Lower lobe of right lung (tissue), 2 donors: ENCODE data around the gene PLCD3. TPM values are rescaled to one million over a fixed set of nuclear protein-coding genes. Genes with fewer than 3 reads are reported as not detected.

Experiments used
- ATAC-seq, 2 donors: fragments of 200-7000 bp; cut with Tn5 transposase; one replicate each; pipeline ENCODE4 v1.9.1; 2020 to 2022; ENCODE audit warnings: mild to moderate bottlenecking in 2 of 2, moderate library complexity in 2 of 2
- DNase-seq: peaks from one replicate; pipeline ENCODE4 v3.0.0-alpha.2; 2020
- H3K27ac ChIP-seq: fragments of 200-600 bp; one replicate; pipeline ENCODE4 v1.8.0; 2022
- H3K27me3 ChIP-seq: fragments of 200-600 bp; one replicate; pipeline ENCODE4 v1.8.0; 2022; ENCODE audit warnings: low read depth
- H3K36me3 ChIP-seq: fragments of 200-600 bp; one replicate; pipeline ENCODE4 v1.8.0; 2022; ENCODE audit warnings: mild to moderate bottlenecking
- H3K4me1 ChIP-seq: fragments of 200-600 bp; one replicate; pipeline ENCODE4 v1.8.0; 2022
- H3K4me3 ChIP-seq: fragments of 200-600 bp; one replicate; pipeline ENCODE4 v1.8.0; 2022; ENCODE audit warnings: mild to moderate bottlenecking
- H3K9me3 ChIP-seq: fragments of 200-600 bp; one replicate; pipeline ENCODE4 v1.8.0; 2022
- intact Hi-C: fragments of 100-400 bp; cut with DNase I; formaldehyde crosslinking; loops from one replicate; pipeline ENCODE4 v1.11.0; 2022
- total RNA-seq: library from RNA; stranded (reverse); fragmentation: NEBNext Ultra II Directional; extraction: Animal tissue kit (Norgen Biotek cat#: 25700); gene quantifications from one replicate; pipeline ENCODE4 v1.2.1, GENCODE V29; 2021
- TF ChIP-seq, protein P1 (sequence below): fragments of 200-600 bp; IDR thresholded peaks from one replicate; pipeline ENCODE4 v1.8.0; 2022; ENCODE audit warnings: antibody characterized with exemption, mild to moderate bottlenecking
- donor health status: DM: no; HTN: yes; CAD: no; lungs with severe emphysema.

Gene PLCD3
- total RNA-seq, 1 donor from 2014 or later: 38.3 TPM

DNA sequence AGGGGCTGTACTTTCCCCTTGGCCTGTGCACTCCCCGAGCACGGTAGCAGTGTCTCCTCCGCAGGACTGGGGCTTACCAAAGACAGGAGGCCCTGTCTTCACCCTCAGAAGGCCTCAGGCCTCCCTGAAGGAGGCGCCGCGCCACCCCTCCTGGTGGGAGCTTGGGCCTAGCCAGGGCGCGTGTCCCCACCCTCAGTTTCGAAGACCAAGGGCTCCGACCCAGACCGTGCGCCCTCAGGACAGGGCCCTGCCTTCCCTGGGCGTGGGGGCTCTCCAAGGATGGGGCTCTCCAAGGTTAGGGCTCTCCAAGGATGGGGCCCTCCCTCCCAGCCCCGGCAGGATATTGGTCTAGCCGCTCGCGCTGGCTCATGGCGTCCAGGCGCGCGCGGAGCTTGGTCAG, 11.8 kb downstream of the PLCD3 start:
- intact Hi-C loops: no loop called here
- no peak overlapping the region for H3K4me3 ChIP-seq
- H3K27ac ChIP-seq: no peak overlapping the region
- DNase-seq: no peak
- no peaks in the 10 kb centered on the region for H3K9me3 ChIP-seq
- peaks cover 28% of the 10 kb centered on the region for H3K4me1 ChIP-seq
- no peak for ATAC-seq
- TF ChIP-seq, protein P1, sequence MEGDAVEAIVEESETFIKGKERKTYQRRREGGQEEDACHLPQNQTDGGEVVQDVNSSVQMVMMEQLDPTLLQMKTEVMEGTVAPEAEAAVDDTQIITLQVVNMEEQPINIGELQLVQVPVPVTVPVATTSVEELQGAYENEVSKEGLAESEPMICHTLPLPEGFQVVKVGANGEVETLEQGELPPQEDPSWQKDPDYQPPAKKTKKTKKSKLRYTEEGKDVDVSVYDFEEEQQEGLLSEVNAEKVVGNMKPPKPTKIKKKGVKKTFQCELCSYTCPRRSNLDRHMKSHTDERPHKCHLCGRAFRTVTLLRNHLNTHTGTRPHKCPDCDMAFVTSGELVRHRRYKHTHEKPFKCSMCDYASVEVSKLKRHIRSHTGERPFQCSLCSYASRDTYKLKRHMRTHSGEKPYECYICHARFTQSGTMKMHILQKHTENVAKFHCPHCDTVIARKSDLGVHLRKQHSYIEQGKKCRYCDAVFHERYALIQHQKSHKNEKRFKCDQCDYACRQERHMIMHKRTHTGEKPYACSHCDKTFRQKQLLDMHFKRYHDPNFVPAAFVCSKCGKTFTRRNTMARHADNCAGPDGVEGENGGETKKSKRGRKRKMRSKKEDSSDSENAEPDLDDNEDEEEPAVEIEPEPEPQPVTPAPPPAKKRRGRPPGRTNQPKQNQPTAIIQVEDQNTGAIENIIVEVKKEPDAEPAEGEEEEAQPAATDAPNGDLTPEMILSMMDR: no peak
- H3K27me3 ChIP-seq: no peaks in the 10 kb centered on the region
- peaks cover 18% of the 10 kb centered on the region for H3K36me3 ChIP-seq

DNA sequence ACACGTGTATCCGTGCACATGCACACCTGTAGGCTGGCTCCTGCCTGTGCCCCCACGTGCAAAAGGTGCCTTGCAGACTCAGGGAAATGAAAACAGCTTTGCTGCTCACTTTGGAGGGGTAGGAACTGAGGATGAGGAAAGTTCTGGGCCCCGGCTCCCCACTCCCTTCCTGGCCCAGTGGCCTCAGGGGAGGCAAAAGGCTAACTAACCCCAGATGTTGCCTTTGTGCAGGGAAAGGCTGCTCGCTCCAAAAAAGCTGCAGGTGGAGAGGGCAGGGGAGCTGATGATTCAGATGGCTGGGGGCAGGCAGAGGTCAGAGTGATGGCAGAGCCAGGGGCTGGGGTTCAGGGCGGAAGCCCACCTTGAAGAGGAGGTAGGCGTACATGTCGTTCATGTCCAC, 12.4 kb downstream of the PLCD3 start:
- DNase-seq: no peak
- H3K36me3 ChIP-seq: peaks cover 18% of the 10 kb centered on the region
- no peaks in the 10 kb centered on the region for H3K9me3 ChIP-seq
- intact Hi-C loops: no loop called here
- no peaks in the 10 kb centered on the region for H3K27me3 ChIP-seq
- no peak for ATAC-seq
- no peak overlapping the region for H3K4me3 ChIP-seq
- TF ChIP-seq, protein P1: no peak
- H3K27ac ChIP-seq: no peak overlapping the region
- H3K4me1 ChIP-seq: peaks cover 25% of the 10 kb centered on the region

DNA sequence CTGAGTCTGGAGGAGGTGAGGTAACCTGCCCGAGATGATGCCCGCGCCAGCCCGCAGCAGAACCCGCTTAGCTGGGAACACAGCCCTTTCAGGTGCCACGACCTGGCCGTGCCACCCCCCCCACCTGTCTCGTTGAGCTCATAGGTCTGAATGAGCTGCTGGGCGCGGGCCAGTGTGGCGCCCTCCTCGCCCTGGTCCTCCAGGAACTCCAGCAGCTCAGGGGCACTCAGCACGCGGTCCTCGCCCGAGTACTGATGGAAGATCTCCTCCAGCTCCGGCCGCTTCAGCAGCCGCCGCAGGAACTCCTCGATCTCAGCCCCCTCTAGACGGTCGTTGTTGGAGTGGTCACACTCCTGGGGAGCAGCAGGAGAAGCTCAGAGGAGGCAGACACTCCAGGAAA, 13.6 kb downstream of the PLCD3 start:
- H3K4me1 ChIP-seq: peaks cover 12% of the 10 kb centered on the region
- ATAC-seq (no peak), DNase-seq (no peak)
- H3K9me3 ChIP-seq: no peaks in the 10 kb centered on the region
- intact Hi-C loops: no loop called here
- TF ChIP-seq, protein P1: no peak
- H3K4me3 ChIP-seq: no peak overlapping the region
- H3K27me3 ChIP-seq: no peaks in the 10 kb centered on the region
- H3K36me3 ChIP-seq: peaks cover 19% of the 10 kb centered on the region
- no peak overlapping the region for H3K27ac ChIP-seq

DNA sequence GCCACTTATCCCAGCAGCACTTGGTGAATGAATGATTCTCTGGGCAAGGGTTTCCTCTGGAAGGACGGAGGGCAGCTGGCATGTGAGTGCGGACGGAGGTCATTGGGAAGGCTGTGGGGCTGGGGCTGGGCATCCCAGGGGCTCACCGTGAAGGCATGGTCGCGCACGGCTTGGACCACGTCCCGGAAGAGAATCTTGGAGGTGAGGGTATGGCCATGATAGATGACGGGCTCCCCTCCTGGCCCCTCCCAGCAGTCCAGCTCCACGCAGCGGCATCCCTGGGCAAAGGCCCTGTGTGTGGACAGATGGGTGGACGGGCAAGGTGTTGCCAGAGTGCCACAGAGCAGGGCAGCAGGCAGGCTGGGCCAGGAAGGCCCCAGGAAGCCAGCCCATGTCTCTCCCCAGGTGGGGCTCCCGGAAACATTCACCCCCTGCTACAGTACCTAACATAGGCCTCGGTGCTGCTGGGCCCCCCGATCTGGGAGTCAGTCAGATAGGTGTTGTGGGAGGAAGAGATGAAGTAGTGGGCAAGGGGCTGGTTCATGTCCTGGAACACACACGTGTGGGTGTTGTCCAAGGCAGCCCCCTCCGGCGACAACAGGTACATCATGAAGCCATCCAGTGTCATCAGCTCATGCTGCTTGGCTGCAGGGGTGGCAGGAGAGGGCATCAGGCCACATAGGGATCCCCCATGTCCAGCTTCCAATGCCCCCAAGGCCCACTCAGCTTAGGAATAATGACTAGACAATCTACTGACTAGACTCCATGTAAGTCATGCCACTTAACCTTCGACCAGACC, 14.3 kb downstream of the PLCD3 start:
- DNase-seq: no peak
- Histone ChIP-seq H3K4me1 (peaks cover 5% of the 10 kb centered on the region), H3K9me3 (no peaks in the 10 kb centered on the region), H3K4me3 (no peak overlapping the region), H3K27me3 (no peaks in the 10 kb centered on the region), H3K27ac (no peak overlapping the region), H3K36me3 (peaks cover 25% of the 10 kb centered on the region)
- intact Hi-C loops: no loop called here
- TF ChIP-seq, protein P1: no peak
- ATAC-seq: no peak

DNA sequence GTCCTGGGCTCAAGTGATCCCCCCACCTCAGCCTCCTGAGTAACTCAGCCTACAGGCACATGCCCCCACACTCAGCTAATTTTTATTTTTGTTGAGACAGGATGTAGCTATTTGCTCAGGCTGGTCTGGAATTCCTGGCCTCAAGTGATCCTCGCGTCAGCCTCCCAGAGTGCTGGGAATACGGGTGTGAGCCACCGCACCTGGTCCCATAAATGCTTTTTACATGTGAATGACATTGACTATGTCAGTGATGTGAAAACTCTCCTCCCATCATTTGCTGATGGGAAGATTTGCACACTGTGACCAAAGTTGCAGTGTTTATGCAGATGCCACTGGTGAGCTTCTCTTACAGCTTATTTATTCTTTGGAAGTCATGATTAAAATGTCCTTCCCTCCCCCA, 15.0 kb downstream of the PLCD3 start:
- no peak for ATAC-seq
- Histone ChIP-seq H3K4me3 (no peak overlapping the region), H3K9me3 (no peaks in the 10 kb centered on the region), H3K27ac (no peak overlapping the region), H3K36me3 (peaks cover 32% of the 10 kb centered on the region), H3K4me1 (no peaks in the 10 kb centered on the region), H3K27me3 (no peaks in the 10 kb centered on the region)
- TF ChIP-seq, protein P1: no peak
- DNase-seq: no peak
- intact Hi-C loops: no loop called here
